Colonic mucosa (tissue), 4 donors: Measurements from ENCODE around the gene METTL15. TPM values are rescaled to one million over a fixed set of nuclear protein-coding genes. Genes with fewer than 3 reads are reported as not detected.
"Not testable (repeated sequence)": the region's sequence is repeated elsewhere in the genome, so short reads cannot be mapped to it uniquely, and the experiment has no call there.

ENCODE experiments used
- DNase-seq: peaks from one replicate; pipeline ENCODE4 v3.0.0-alpha.2; 2020
- H3K27ac ChIP-seq: fragments of 200-600 bp; one replicate; pipeline ENCODE4 v1.8.0; 2021
- H3K27me3 ChIP-seq: fragments of 200-600 bp; one replicate; pipeline ENCODE4 v1.8.0; 2021
- H3K36me3 ChIP-seq: fragments of 200-600 bp; one replicate; pipeline ENCODE4 v1.8.0; 2021
- H3K4me1 ChIP-seq: fragments of 200-600 bp; one replicate; pipeline ENCODE4 v1.8.0; 2021; ENCODE audit warnings: mild to moderate bottlenecking
- H3K4me3 ChIP-seq: fragments of 200-600 bp; one replicate; pipeline ENCODE4 v1.8.0; 2021
- H3K9ac ChIP-seq, 2 donors: one replicate each; pipeline ENCODE4 v1.7.0; 2013; ENCODE audit warnings: control low read depth in 2 of 2, low read depth in 2 of 2, low read length in 2 of 2
- H3K9me3 ChIP-seq: fragments of 200-600 bp; one replicate; pipeline ENCODE4 v1.8.0; 2021
- intact Hi-C: fragments of 100-400 bp; cut with DNase I; formaldehyde crosslinking; loops from one replicate; pipeline ENCODE4 v1.14.1; 2022
- total RNA-seq, 2 donors: library from RNA; stranded (reverse); fragmentation: NEBNext Ultra II Directional in 1 of 2; extraction: Animal tissue kit (Norgen Biotek cat#: 25700) in 1 of 2; gene quantifications; one replicate each; pipeline ENCODE4 v1.2.1, GENCODE V29; 2021
- TF ChIP-seq, protein P1 (sequence below): fragments of 200-600 bp; IDR thresholded peaks from one replicate; pipeline ENCODE4 v1.8.0; 2022; ENCODE audit warnings: antibody characterized with exemption, mild to moderate bottlenecking
- donor health status: healthy.
- donor health status: DM: no; HTN: no; CAD: no.
- donor health status: DM: no; HTN: no; CAD: no.

The METTL15 gene
- total RNA-seq, 2 donors from 2014 or later = 16.5 to 22.1 TPM

GRCh38 chr11:28269586-28269985, 161.4 kb downstream of the METTL15 start:
- H3K36me3 ChIP-seq = no peaks in the 10 kb centered on the region
- H3K4me3 ChIP-seq = no peak overlapping the region
- TF ChIP-seq, protein P1, sequence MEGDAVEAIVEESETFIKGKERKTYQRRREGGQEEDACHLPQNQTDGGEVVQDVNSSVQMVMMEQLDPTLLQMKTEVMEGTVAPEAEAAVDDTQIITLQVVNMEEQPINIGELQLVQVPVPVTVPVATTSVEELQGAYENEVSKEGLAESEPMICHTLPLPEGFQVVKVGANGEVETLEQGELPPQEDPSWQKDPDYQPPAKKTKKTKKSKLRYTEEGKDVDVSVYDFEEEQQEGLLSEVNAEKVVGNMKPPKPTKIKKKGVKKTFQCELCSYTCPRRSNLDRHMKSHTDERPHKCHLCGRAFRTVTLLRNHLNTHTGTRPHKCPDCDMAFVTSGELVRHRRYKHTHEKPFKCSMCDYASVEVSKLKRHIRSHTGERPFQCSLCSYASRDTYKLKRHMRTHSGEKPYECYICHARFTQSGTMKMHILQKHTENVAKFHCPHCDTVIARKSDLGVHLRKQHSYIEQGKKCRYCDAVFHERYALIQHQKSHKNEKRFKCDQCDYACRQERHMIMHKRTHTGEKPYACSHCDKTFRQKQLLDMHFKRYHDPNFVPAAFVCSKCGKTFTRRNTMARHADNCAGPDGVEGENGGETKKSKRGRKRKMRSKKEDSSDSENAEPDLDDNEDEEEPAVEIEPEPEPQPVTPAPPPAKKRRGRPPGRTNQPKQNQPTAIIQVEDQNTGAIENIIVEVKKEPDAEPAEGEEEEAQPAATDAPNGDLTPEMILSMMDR = no peak
- H3K27ac ChIP-seq = no peak overlapping the region
- H3K27me3 ChIP-seq = no peaks in the 10 kb centered on the region
- no peak for DNase-seq
- H3K9me3 ChIP-seq = no peaks in the 10 kb centered on the region
- intact Hi-C loops = no loop called here
- H3K4me1 ChIP-seq = no peaks in the 10 kb centered on the region
- H3K9ac ChIP-seq = no peak overlapping the region

GRCh38 chr11:28272247-28272646, 164.1 kb downstream of the METTL15 start:
- H3K36me3 ChIP-seq, H3K4me1 ChIP-seq, H3K9ac ChIP-seq, H3K4me3 ChIP-seq, H3K27ac ChIP-seq, intact Hi-C loops, H3K27me3 ChIP-seq, H3K9me3 ChIP-seq, DNase-seq: not testable (repeated sequence)

DNA sequence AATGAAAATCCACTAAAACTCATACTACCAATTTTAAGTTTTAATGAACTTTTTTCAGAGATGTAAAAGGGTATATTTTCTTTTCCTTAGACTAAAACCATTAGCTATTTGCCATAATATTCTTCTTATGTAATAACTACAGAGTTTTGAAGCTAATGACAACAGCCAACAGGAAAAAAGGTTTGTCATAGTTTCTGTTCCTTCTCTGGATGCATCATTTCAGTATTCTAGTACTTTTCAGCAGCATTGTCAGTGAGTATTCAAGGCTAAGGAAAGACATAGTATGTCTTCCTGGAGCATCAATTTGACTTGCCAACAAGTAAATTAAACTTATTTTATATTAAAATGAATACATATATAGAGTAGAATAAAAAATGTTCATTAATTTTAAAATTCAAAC, 166.0 kb downstream of the METTL15 start:
- TF ChIP-seq, protein P1 = no peak
- Histone ChIP-seq H3K9me3 (no peaks in the 10 kb centered on the region), H3K4me3 (no peak overlapping the region), H3K27me3 (no peaks in the 10 kb centered on the region), H3K27ac (no peak overlapping the region), H3K36me3 (no peaks in the 10 kb centered on the region), H3K4me1 (no peaks in the 10 kb centered on the region), H3K9ac (no peak overlapping the region)
- no peak for DNase-seq
- intact Hi-C loops = no loop called here

GRCh38 chr11:28284196-28284595, 176.0 kb downstream of the METTL15 start:
- no peaks in the 10 kb centered on the region for H3K4me1 ChIP-seq
- no peak for DNase-seq
- no peaks in the 10 kb centered on the region for H3K27me3 ChIP-seq
- no peaks in the 10 kb centered on the region for H3K9me3 ChIP-seq
- H3K4me3 ChIP-seq = no peak overlapping the region
- intact Hi-C loops = no loop called here
- TF ChIP-seq, protein P1 = no peak
- H3K27ac ChIP-seq = no peak overlapping the region
- no peaks in the 10 kb centered on the region for H3K36me3 ChIP-seq
- no peak overlapping the region for H3K9ac ChIP-seq

DNA sequence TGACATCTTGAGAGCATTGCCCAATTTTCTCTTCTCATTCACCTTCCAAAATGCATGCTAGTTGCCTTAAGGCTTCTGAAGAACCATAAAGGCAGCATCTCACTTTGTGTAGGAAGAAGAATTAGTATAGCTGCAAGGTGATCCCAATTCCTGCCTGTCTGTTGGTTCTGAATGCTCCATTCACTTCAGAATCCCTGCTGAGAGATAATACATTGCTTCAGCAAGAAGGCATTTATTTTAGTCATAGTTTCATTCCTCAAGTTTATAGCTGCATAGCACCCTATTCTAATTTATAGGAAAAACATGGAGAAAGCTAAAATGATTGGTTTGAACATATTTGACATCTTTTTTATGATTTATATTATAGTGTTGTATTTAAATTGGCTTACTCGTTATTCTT, 181.3 kb downstream of the METTL15 start:
- TF ChIP-seq, protein P1 = no peak
- no peak overlapping the region for H3K9ac ChIP-seq
- intact Hi-C loops = no loop called here
- H3K9me3 ChIP-seq = no peaks in the 10 kb centered on the region
- no peak for DNase-seq
- no peak overlapping the region for H3K4me3 ChIP-seq
- H3K4me1 ChIP-seq = no peaks in the 10 kb centered on the region
- no peak overlapping the region for H3K27ac ChIP-seq
- H3K36me3 ChIP-seq = no peaks in the 10 kb centered on the region
- no peaks in the 10 kb centered on the region for H3K27me3 ChIP-seq

DNA sequence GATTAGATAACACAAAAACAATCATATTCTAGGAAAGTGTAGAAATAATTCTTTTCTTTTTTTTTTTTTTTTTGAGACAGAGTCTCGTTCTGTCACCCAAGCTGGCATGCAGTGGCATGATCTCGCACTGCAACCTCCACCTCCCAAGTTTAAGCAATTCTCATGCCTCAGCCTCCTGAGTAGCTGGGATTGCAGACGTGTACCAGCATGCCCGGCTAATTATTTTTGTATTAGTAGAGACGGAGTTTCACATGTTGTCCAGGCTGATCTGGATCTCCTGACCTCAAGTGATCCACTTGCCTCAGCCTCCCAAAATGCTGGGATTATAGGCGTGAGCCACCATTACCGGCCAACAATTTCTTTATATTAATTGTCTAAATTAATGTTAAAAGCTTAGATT, 182.8 kb downstream of the METTL15 start:
- H3K27me3 ChIP-seq, H3K27ac ChIP-seq, intact Hi-C loops, H3K4me3 ChIP-seq, DNase-seq, H3K9ac ChIP-seq, H3K9me3 ChIP-seq, H3K4me1 ChIP-seq, H3K36me3 ChIP-seq: not testable (repeated sequence)

GRCh38 chr11:28296426-28296825, 188.2 kb downstream of the METTL15 start:
- H3K27ac ChIP-seq = no peak overlapping the region
- no peaks in the 10 kb centered on the region for H3K27me3 ChIP-seq
- no peaks in the 10 kb centered on the region for H3K4me1 ChIP-seq
- DNase-seq = no peak
- H3K9me3 ChIP-seq = no peaks in the 10 kb centered on the region
- no peaks in the 10 kb centered on the region for H3K36me3 ChIP-seq
- no peak overlapping the region for H3K4me3 ChIP-seq
- intact Hi-C loops = no loop called here
- TF ChIP-seq, protein P1 = no peak
- H3K9ac ChIP-seq = no peak overlapping the region
